Peyer's patch (tissue), 4 donors: ENCODE results near the gene PPFIA1. TPM values are rescaled to one million over a fixed set of nuclear protein-coding genes. Genes with fewer than 3 reads are reported as not detected.
"Not testable (repeated sequence)": the region's sequence is repeated elsewhere in the genome, so short reads cannot be mapped to it uniquely, and the experiment has no call there.

Experiments
- DNase-seq, 3 donors: peaks; one replicate each; pipeline ENCODE4 v3.0.0-alpha.2; 2017 to 2019
- H3K27ac ChIP-seq, 4 donors: fragments of 200-600 bp; sonication (generic); one replicate each; pipeline ENCODE4 v1.5.1; 2016 to 2019
- H3K27me3 ChIP-seq, 2 donors: fragments of 200-600 bp; sonication (generic); one replicate each; pipeline ENCODE4 v1.5.1; 2019
- H3K36me3 ChIP-seq, 3 donors: fragments of 200-600 bp; sonication (generic); one replicate each; pipeline ENCODE4 v1.5.1; 2016 to 2019
- H3K4me1 ChIP-seq, 4 donors: fragments of 200-600 bp; sonication (generic); one replicate each; pipeline ENCODE4 v1.5.1; 2016 to 2019
- H3K4me3 ChIP-seq, 4 donors: fragments of 200-600 bp; sonication (generic); 1 replicate in 3 of 4; 2 replicates in 1 of 4; pipeline ENCODE4 v1.5.1; 2016 to 2019; ENCODE audit warnings: mild to moderate bottlenecking in 1 of 4
- H3K9me3 ChIP-seq, 4 donors: fragments of 200-600 bp; sonication (generic); one replicate each; pipeline ENCODE4 v1.5.1; 2016 to 2019; ENCODE audit warnings: mild to moderate bottlenecking in 1 of 4
- CTCF ChIP-seq, 6 experiments: fragments of 450-650 bp in 4 of 6; fragments of 200-600 bp in 2 of 6; sonication (generic) in 1 of 6; IDR thresholded peaks; one replicate each; pipeline ENCODE4 v1.5.1; 2017 to 2019; ENCODE audit warnings: antibody characterized with exemption in 6 of 6, mild to moderate bottlenecking in 3 of 6, moderate library complexity in 1 of 6
- POLR2A ChIP-seq, 2 donors: fragments of 450-650 bp; IDR thresholded peaks; one replicate each; pipeline ENCODE4 v1.5.1; 2017; ENCODE audit warnings: antibody characterized with exemption in 2 of 2, mild to moderate bottlenecking in 2 of 2, moderate library complexity in 2 of 2
- total RNA-seq, 4 donors: library from RNA; depleted of rRNA; stranded (reverse); fragments of >200 nt; gene quantifications; one replicate each; pipeline ENCODE4 v1.1.0, GENCODE V29; 2016

The PPFIA1 gene
- total RNA-seq, 4 donors from 2014 or later, result 45.5 to 111 (median 71.4) TPM

- H3K4me3 ChIP-seq, result no peak overlapping the region
- H3K36me3 ChIP-seq, result peaks cover 0 to 68% (median 0%) of the 10 kb centered on the region in 3 donors
- TF ChIP-seq POLR2A (IDR thresholded peaks at IDR 0.05) (no peak), CTCF (IDR thresholded peaks at IDR 0.05) (no peak)
- no peaks in the 10 kb centered on the region for H3K9me3 ChIP-seq
- peak overlapping the region in 3 of 4 donors; percentile 40 to 57 (median 48) for H3K27ac ChIP-seq
- DNase-seq, result peak in 1 of 3 donors; percentile 12
- H3K4me1 ChIP-seq, result peaks cover 0 to 7% (median 0%) of the 10 kb centered on the region in 4 donors
- no peaks in the 10 kb centered on the region for H3K27me3 ChIP-seq
Measured at GRCh38 chr11:70326365-70326811, 55.9 kb downstream of the PPFIA1 start.

GRCh38 chr11:70326833-70327232, 56.3 kb downstream of the PPFIA1 start:
- peaks cover 0 to 72% (median 0%) of the 10 kb centered on the region in 3 donors for H3K36me3 ChIP-seq
- peak overlapping the region in 3 of 4 donors; percentile 40 to 57 (median 48) for H3K27ac ChIP-seq
- no peak for TF ChIP-seq POLR2A (IDR thresholded peaks at IDR 0.05)
- no peak for TF ChIP-seq CTCF (IDR thresholded peaks at IDR 0.05)

GRCh38 chr11:70327717-70328116, 57.2 kb downstream of the PPFIA1 start:
- H3K36me3 ChIP-seq, result peaks cover 0 to 81% (median 0%) of the 10 kb centered on the region in 3 donors
- no peak for TF ChIP-seq POLR2A (IDR thresholded peaks at IDR 0.05)
- no peak for TF ChIP-seq CTCF (IDR thresholded peaks at IDR 0.05)
- peaks cover 0 to 7% (median 0%) of the 10 kb centered on the region in 4 donors for H3K4me1 ChIP-seq
- no peak overlapping the region for H3K27ac ChIP-seq
- peak in 1 of 3 donors; percentile 11 for DNase-seq
- no peaks in the 10 kb centered on the region for H3K27me3 ChIP-seq
- no peaks in the 10 kb centered on the region for H3K9me3 ChIP-seq
- H3K4me3 ChIP-seq, result no peak overlapping the region

More at GRCh38 chr11:70326833-70327232, 56.3 kb downstream of the PPFIA1 start:
- no peak for DNase-seq
- H3K9me3 ChIP-seq, result no peaks in the 10 kb centered on the region
- no peak overlapping the region for H3K4me3 ChIP-seq
- no peaks in the 10 kb centered on the region for H3K27me3 ChIP-seq
- H3K4me1 ChIP-seq, result peaks cover 0 to 7% (median 0%) of the 10 kb centered on the region in 4 donors

GRCh38 chr11:70328556-70328955, 58.1 kb downstream of the PPFIA1 start:
- H3K27ac ChIP-seq, result no peak overlapping the region
- peaks cover 0 to 90% (median 4%) of the 10 kb centered on the region in 3 donors for H3K36me3 ChIP-seq
- no peaks in the 10 kb centered on the region for H3K27me3 ChIP-seq
- no peak for TF ChIP-seq CTCF (IDR thresholded peaks at IDR 0.05)
- TF ChIP-seq POLR2A (IDR thresholded peaks at IDR 0.05), result no peak
- no peaks in the 10 kb centered on the region for H3K9me3 ChIP-seq
- H3K4me3 ChIP-seq, result no peak overlapping the region
- DNase-seq, result no peak
- peaks cover 0 to 6% (median 0%) of the 10 kb centered on the region in 4 donors for H3K4me1 ChIP-seq

GRCh38 chr11:70331320-70331843, 60.9 kb downstream of the PPFIA1 start:
- not testable (repeated sequence) for H3K27ac ChIP-seq, H3K4me1 ChIP-seq, H3K4me3 ChIP-seq, H3K9me3 ChIP-seq, H3K27me3 ChIP-seq
- H3K36me3 ChIP-seq, result peaks cover 0 to 97% (median 4%) of the 10 kb centered on the region in 3 donors
- DNase-seq, result peak in 1 of 3 donors; percentile 12

- Histone ChIP-seq H3K4me1 (no peaks in the 10 kb centered on the region), H3K36me3 (peaks cover 0 to 97% (median 4%) of the 10 kb centered on the region in 3 donors), H3K27ac (no peak overlapping the region), H3K4me3 (no peak overlapping the region), H3K27me3 (no peaks in the 10 kb centered on the region), H3K9me3 (no peaks in the 10 kb centered on the region)
- peak in 1 of 3 donors; percentile 5 for DNase-seq
- TF ChIP-seq CTCF (IDR thresholded peaks at IDR 0.05), result no peak
- TF ChIP-seq POLR2A (IDR thresholded peaks at IDR 0.05), result no peak
Measured at GRCh38 chr11:70331901-70332300, 61.4 kb downstream of the PPFIA1 start.
